Adrenal gland (tissue), 12 donors: ENCODE measurements around the gene WNT5B. TPM values are rescaled to one million over a fixed set of nuclear protein-coding genes. Genes with fewer than 3 reads are reported as not detected.

Source experiments
- DNase-seq, 7 donors: peaks; one replicate each; pipeline ENCODE4 v3.0.0-alpha.2; 2019 to 2020
- H3K27ac ChIP-seq, 5 donors: fragments of 200-600 bp; sonication (generic) in 4 of 5; 1 replicate in 3 of 5; 2 replicates in 2 of 5; pipeline versions ENCODE4 v1.5.1 to v1.8.0; 2016 to 2020; ENCODE audit warnings: mild to moderate bottlenecking in 1 of 5
- H3K27me3 ChIP-seq: fragments of 200-600 bp; 2 replicates; pipeline ENCODE4 v1.8.0; 2021
- H3K36me3 ChIP-seq, 2 donors: fragments of 200-600 bp; replicated peaks in 1 of 2; 1 replicate in 1 of 2; 2 replicates in 1 of 2; pipeline versions ENCODE4 v1.5.1 to v1.8.0; 2018 to 2022
- H3K4me1 ChIP-seq, 2 donors: fragments of 200-600 bp; replicated peaks in 1 of 2; 1 replicate in 1 of 2; 2 replicates in 1 of 2; pipeline versions ENCODE4 v1.5.1 to v1.8.0; 2018 to 2021
- H3K4me3 ChIP-seq, 4 donors: fragments of 200-600 bp; sonication (generic) in 3 of 4; one replicate each; pipeline ENCODE4 v1.5.1; 2016 to 2018
- H3K9me3 ChIP-seq, 3 donors: fragments of 200-600 bp; sonication (generic) in 1 of 3; replicated peaks in 1 of 3; 1 replicate in 2 of 3; 2 replicates in 1 of 3; pipeline versions ENCODE4 v1.5.1 to v1.8.0; 2016 to 2021
- CTCF ChIP-seq, 6 experiments: fragments of 450-650 bp in 4 of 6; fragments of 200-600 bp in 2 of 6; sonication (generic) in 1 of 6; IDR thresholded peaks; 1 replicate in 5 of 6; 2 replicates in 1 of 6; pipeline versions ENCODE4 v1.5.1 to v1.8.0; 2016 to 2021; ENCODE audit warnings: antibody characterized with exemption in 6 of 6, mild to moderate bottlenecking in 2 of 6, moderate library complexity in 1 of 6
- POLR2A ChIP-seq, 2 donors: fragments of 450-650 bp; IDR thresholded peaks; one replicate each; pipeline ENCODE4 v1.6.1; 2017; ENCODE audit warnings: antibody characterized with exemption in 2 of 2, mild to moderate bottlenecking in 2 of 2, moderate library complexity in 1 of 2
- WGBS, 4 donors: extraction: QIAGEN DNeasy Blood & Tissue Kit in 2 of 4; methylation state at CpG; one replicate each; pipeline versions ENCODE4 v1.1.5 to v1.1.7; 2013 to 2017; 5-methylcytosine and 5-hydroxymethylcytosine counted together
- intact Hi-C, 2 donors: fragments of 100-400 bp; cut with DNase I; formaldehyde crosslinking; loops; one replicate each; pipeline versions ENCODE4 v1.14.1 to v1.15.0; 2022 to 2023
- polyA plus RNA-seq, 3 donors: library from polyadenylated mRNA; stranded (reverse); fragments of 200-250 nt in 2 of 3; fragments of 350-450 nt in 1 of 3; fragmentation: Illumina TruSeq in 1 of 3; extraction: RNeasy Lipid Tissue Mini Kit (QIAGEN cat#74804) in 1 of 3; gene quantifications; one replicate each; pipeline ENCODE4 v1.2.3, GENCODE V29; 2013 to 2014
- total RNA-seq, 9 donors: library from RNA; depleted of rRNA in 4 of 9; stranded (reverse); fragments of >200 nt in 4 of 9; fragments of 120-200 nt in 1 of 9; fragmentation: NEBNext Ultra II Directional in 1 of 9; extraction: Animal tissue kit (Norgen Biotek cat#: 25700) in 1 of 9; gene quantifications; one replicate each; pipeline versions ENCODE4 v1.1.0 to v1.2.4, GENCODE V29; 2013 to 2023
- donor health status: healthy with polysubstance abuse.
- donor health status: Bipolar disorder and iron deficiency.
- donor health status: DM: yes; HTN: yes; CAD: no.
- donor health status: DM: no; HTN: no; CAD: no.
- donor health status: DM: no; HTN: no; CAD: no.
- donor health status: DM: yes; HTN: yes; CAD: no.

Gene WNT5B
- total and polyA plus RNA-seq, 12 donors: 0.44 to 11.1 (median 1.6) TPM

- no peaks in the 10 kb centered on the region for H3K9me3 ChIP-seq
- intact Hi-C loops: loop anchor here in 1 of 2 donors (10.0 kb wide), 2 partner anchors 405 to 955 kb away; no protein-coding TSS in a partner anchor
- H3K4me1 ChIP-seq: peaks cover 0 to 13% of the 10 kb centered on the region in 2 donors
These were observed 504 bp downstream of the WNT5B start for GRCh38 chr12:1629338-1630132.

DNA sequence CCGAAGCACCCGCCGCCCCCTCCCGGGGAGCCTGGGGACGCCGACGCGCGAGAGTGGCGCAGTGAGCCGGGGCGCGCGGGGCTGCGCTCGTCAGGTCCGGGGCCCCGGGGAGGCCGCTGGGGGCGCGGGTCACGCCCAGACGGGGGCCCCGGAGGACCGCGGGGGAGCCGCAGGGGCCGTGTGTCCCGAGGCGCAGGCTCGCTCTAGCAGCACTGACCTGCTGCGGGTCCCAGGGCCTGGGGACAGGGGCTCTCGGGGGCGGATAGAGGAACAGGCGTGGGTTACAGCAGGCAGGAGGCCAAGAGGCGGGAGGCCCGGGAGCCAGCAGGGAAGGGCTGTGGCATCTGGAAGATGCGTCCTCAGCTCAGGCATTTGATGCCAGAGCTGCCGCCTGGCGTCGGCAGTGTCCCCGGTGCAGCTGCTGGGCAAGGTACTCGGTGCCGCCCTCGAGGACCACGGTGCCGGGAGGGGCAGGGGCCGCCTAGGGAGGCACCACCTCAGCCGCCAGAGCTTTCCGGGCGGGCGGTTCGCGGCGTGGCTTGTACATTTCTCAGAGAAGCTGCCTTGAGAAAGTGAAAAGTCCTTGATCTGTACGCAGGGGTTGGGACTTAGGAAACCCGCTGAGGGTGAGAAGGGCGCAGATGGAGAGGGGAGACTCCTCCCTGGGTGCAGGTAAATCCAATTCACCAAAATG lies 1.2 kb downstream of the WNT5B start:
- 2 to 21% (median 4%) methylated on average over 6 to 58 of the region's 58 CpGs for WGBS, 4 donors
- Histone ChIP-seq H3K4me1 (peaks cover 0 to 13% of the 10 kb centered on the region in 2 donors), H3K36me3 (no peaks in the 10 kb centered on the region), H3K27me3 (no peaks in the 10 kb centered on the region), H3K9me3 (no peaks in the 10 kb centered on the region), H3K27ac (no peak overlapping the region), H3K4me3 (peak overlapping the region in 2 of 4 donors; percentile 10 to 73)
- intact Hi-C loops: loop anchor here in 1 of 2 donors (10.0 kb wide), 2 partner anchors 405 to 955 kb away; no protein-coding TSS in a partner anchor
- TF ChIP-seq POLR2A (IDR thresholded peaks at IDR 0.05): no peak
- TF ChIP-seq CTCF (IDR thresholded peaks at IDR 0.05): peak in 1 of 6 experiments; percentile 5
- peak; percentile 48 to 67 (median 56) for DNase-seq

More at GRCh38 chr12:1629338-1630132, 504 bp downstream of the WNT5B start:
- no peak for DNase-seq
- WGBS, 4 donors: 17 to 29% (median 20%) methylated on average over 17 to 32 of the region's 32 CpGs
- Histone ChIP-seq H3K36me3 (no peaks in the 10 kb centered on the region), H3K27me3 (no peaks in the 10 kb centered on the region), H3K27ac (no peak overlapping the region), H3K4me3 (peak overlapping the region in 2 of 4 donors; percentile 10 to 73)
- no peak for TF ChIP-seq POLR2A (IDR thresholded peaks at IDR 0.05)
- TF ChIP-seq CTCF (IDR thresholded peaks at IDR 0.05): no peak

DNA sequence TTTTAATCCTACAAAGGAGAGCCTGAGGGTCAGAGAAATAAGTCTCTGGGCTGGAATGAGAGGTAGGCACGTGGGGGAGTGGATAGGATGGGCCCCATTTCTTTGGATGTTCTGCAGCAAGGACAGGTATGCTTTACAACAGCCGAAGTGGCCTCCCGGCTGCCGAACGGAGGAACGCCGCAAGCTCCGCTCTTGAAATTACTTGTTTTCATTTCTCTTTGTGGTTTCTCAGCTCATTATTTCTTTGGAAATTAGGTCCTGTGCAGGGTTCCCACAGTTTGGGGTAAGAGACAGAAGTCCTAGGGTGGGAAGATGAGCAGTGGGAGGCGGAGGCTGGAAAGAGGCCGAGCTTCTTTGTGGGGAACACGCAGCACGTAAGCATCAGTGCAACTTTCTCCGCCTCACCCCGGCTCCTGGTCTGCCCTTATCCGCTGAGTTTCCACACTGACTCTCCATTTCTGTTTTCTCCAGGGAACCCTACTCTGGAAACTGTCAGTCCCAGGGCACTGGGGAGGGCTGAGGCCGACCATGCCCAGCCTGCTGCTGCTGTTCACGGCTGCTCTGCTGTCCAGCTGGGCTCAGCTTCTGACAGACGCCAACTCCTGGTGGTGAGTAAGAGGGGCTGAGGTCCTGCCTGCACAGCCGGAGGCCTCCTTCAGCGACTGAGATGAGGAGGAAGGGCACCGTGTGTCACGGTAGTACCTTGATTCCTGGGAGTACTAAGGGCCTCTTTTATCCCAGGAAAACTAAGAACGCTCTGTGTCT lies 2.0 kb downstream of the WNT5B start:
- no peak for DNase-seq
- intact Hi-C loops: loop anchor here in 1 of 2 donors (10.0 kb wide), 2 partner anchors 404 to 954 kb away; no protein-coding TSS in a partner anchor
- TF ChIP-seq POLR2A (IDR thresholded peaks at IDR 0.05) (no peak), CTCF (IDR thresholded peaks at IDR 0.05) (no peak)
- Histone ChIP-seq H3K4me3 (peak overlapping the region in 1 of 4 donors; percentile 73), H3K36me3 (no peaks in the 10 kb centered on the region), H3K27ac (no peak overlapping the region), H3K4me1 (peaks cover 0 to 13% of the 10 kb centered on the region in 2 donors), H3K27me3 (no peaks in the 10 kb centered on the region), H3K9me3 (no peaks in the 10 kb centered on the region)
- 62 to 81% (median 68%) methylated on average over 22 to 23 of the region's 23 CpGs for WGBS, 4 donors
